HFFc6 (cell line): ENCODE results near the gene TSPAN9. TPM values are rescaled to one million over a fixed set of nuclear protein-coding genes. Genes with fewer than 3 reads are reported as not detected.
A peak's percentile ranks its signal among the peaks of the same experiment; 100 is the strongest.

Source experiments
- DNase-seq: peaks from one replicate; pipeline ENCODE4 v3.0.0-alpha.2; 2018
- H3K27ac Mint-ChIP-seq: 2 replicates; pipeline ENCODE4 v1.8.0; 2020; ENCODE audit warnings: mild to moderate bottlenecking, mixed read lengths
- H3K27me3 Mint-ChIP-seq: 2 replicates; pipeline ENCODE4 v1.8.0; 2021; ENCODE audit warnings: mild to moderate bottlenecking, moderate library complexity, mixed read lengths; ENCODE audit not compliant: insufficient read depth
- H3K36me3 Mint-ChIP-seq: 2 replicates; pipeline ENCODE4 v1.8.0; 2021; ENCODE audit warnings: low read depth, mixed read lengths
- H3K4me1 Mint-ChIP-seq: 2 replicates; pipeline ENCODE4 v1.8.0; 2020; ENCODE audit warnings: low read depth, mixed read lengths
- H3K4me3 Mint-ChIP-seq: 2 replicates; pipeline ENCODE4 v1.8.0; 2020; ENCODE audit warnings: mild to moderate bottlenecking, moderate library complexity, mixed read lengths
- H3K9me3 Mint-ChIP-seq: 2 replicates; pipeline ENCODE4 v1.8.0; 2020; ENCODE audit warnings: mild to moderate bottlenecking, mixed read lengths
- total RNA-seq, 6 experiments: library from RNA; stranded (reverse); fragmentation: NEBNext Ultra II Directional; extraction: Animal tissue kit (Norgen Biotek cat#: 25700); gene quantifications; 2 replicates in 1 of 6; 3 replicates in 5 of 6; pipeline ENCODE4 v1.2.3, GENCODE V29; 2021
- TF ChIP-seq, protein P1 (sequence below): fragments of 200-600 bp; sonication (generic); IDR thresholded peaks from 2 replicates; pipeline ENCODE4 v1.5.0; 2021; ENCODE audit warnings: antibody characterized with exemption, mild to moderate bottlenecking

TSPAN9 gene
- total RNA-seq, 6 experiments from 2014 or later = 18.1 to 35.8 (median 22.7) TPM

DNA sequence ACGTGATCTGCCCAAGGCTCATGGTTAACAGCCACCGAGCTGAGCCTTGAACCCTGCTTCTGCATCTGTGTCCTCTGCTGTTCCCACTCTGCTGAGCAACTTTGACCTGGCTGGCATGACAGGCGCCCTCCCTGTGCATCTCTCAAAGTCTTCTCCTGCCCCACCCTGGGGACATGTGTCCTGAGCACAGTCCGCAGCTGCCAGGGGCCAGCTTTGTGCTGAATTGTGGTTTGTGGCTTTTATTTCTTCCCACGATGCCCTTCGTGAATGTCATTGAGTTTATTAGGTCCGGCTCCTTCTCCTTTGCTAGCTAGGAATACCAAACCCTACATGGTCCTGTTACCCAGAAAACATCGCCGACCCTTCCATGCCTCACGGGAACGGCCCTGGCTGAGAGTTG is 161.0 kb downstream of the TSPAN9 start:
- H3K4me3 Mint-ChIP-seq = no peak overlapping the region
- no peaks in the 10 kb centered on the region for H3K9me3 Mint-ChIP-seq
- peaks cover 16% of the 10 kb centered on the region for H3K4me1 Mint-ChIP-seq
- no peak overlapping the region for H3K27ac Mint-ChIP-seq
- no peaks in the 10 kb centered on the region for H3K36me3 Mint-ChIP-seq
- TF ChIP-seq, protein P1, sequence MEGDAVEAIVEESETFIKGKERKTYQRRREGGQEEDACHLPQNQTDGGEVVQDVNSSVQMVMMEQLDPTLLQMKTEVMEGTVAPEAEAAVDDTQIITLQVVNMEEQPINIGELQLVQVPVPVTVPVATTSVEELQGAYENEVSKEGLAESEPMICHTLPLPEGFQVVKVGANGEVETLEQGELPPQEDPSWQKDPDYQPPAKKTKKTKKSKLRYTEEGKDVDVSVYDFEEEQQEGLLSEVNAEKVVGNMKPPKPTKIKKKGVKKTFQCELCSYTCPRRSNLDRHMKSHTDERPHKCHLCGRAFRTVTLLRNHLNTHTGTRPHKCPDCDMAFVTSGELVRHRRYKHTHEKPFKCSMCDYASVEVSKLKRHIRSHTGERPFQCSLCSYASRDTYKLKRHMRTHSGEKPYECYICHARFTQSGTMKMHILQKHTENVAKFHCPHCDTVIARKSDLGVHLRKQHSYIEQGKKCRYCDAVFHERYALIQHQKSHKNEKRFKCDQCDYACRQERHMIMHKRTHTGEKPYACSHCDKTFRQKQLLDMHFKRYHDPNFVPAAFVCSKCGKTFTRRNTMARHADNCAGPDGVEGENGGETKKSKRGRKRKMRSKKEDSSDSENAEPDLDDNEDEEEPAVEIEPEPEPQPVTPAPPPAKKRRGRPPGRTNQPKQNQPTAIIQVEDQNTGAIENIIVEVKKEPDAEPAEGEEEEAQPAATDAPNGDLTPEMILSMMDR = no peak
- DNase-seq = no peak
- peaks cover 7% of the 10 kb centered on the region for H3K27me3 Mint-ChIP-seq

DNA sequence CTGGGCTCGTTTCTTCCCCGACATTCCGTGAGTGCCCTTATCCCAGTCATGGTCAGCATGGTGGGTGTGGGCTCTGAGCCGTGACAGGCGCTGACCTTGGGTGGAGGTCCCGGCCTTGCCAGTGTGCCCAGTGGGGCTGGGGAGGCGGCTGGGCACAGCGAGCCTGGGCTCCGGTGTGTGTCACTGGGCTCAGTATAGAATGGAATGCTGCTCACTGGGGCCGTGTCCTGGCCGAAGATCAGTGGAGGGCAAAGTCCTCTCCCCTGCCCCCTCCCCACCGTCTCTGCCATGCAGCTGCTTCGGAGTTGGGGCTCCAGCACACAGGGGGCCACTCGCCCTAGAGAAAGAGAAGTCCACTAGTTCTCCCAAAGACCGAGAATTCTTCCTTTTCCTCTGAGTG is 164.4 kb downstream of the TSPAN9 start:
- Mint-ChIP-seq H3K4me1 (peaks cover 11% of the 10 kb centered on the region), H3K27me3 (peaks cover 10% of the 10 kb centered on the region), H3K9me3 (no peaks in the 10 kb centered on the region), H3K4me3 (no peak overlapping the region), H3K36me3 (peaks cover 7% of the 10 kb centered on the region; the same call in 1 of the 2 replicates), H3K27ac (no peak overlapping the region)
- TF ChIP-seq, protein P1 = no peak
- DNase-seq = no peak

DNA sequence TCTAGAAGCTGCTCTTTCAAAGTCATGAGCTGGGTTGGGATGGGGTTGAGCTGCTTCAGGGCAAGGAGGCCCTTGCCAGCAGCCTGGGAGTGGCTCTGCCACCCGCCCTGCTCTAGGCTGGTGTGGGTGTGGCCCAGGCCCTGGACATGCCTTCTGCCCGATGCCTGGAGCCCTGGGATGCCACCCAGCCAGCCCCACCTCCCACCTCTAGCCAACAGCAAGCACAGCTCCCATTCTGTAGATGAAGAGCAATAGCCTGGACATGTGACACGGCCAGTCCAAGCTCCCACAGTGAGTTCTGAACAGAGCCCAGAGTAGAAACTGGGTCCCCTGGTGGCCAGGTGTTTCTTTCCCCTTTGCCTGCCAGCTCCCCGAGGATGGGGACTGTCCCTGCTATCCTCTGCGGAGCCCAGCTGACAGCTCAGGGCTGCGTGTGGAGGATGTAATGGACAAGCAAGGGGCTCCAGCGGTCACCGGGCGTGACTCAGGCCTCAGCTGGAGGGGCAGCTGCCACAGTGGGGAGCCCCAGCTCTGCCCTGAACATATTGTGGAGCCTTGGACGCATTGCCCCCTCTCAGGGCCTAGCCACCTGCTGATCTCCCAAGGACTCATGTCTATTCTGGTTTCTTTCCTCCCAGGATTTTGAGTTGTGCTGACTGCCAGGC is 165.2 kb downstream of the TSPAN9 start:
- H3K9me3 Mint-ChIP-seq = no peaks in the 10 kb centered on the region
- H3K36me3 Mint-ChIP-seq = peaks cover 7% of the 10 kb centered on the region; the same call in 1 of the 2 replicates
- no peak overlapping the region for H3K4me3 Mint-ChIP-seq
- H3K27ac Mint-ChIP-seq = no peak overlapping the region
- 0 out of 2 replicates have a peak, but pooled peaks cover 4% of the 10 kb centered on the region for H3K4me1 Mint-ChIP-seq
- TF ChIP-seq, protein P1 = peak; percentile 26
- DNase-seq = no peak
- H3K27me3 Mint-ChIP-seq = peaks cover 10% of the 10 kb centered on the region

DNA sequence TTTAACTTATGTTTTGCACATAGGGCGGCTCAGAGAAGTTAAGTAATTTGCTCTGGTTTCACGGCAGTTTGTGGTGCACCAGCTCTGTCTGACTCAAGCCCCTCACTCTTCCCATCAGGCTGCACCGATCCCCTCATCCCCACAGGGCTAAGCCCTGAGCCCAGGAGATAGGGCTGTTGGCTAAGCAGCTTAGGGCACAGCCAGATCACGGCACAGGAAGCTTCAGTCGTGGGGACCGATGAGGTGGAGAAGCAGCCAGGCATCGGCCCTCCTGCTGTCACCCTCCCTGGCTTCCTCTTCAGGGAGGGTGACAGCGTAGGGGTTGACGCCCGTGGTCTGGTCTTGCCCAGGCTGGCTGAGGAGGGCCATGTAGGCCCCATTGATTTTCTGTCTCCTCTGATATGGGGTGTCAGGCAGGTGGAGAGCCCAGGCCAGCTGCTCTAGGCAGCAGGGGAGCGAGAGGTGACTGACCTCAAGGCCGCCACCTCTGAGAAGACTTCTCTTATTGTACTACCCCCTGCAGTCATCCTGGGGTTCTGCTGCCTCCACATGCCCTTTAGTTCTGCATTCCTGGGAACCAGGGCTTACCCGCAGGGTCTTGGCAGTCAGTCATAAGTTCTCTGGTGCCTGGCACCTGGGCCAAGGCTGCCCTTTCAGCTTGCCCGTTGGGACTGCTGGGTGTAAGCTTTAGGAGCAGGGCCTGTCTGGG is 166.4 kb downstream of the TSPAN9 start:
- TF ChIP-seq, protein P1 = no peak
- H3K27ac Mint-ChIP-seq = no peak overlapping the region
- H3K36me3 Mint-ChIP-seq = peaks cover 7% of the 10 kb centered on the region; the same call in 1 of the 2 replicates
- H3K27me3 Mint-ChIP-seq = peaks cover 2% of the 10 kb centered on the region; the same call in 1 of the 2 replicates
- no peak for DNase-seq
- no peaks in the 10 kb centered on the region for H3K4me1 Mint-ChIP-seq
- H3K9me3 Mint-ChIP-seq = no peaks in the 10 kb centered on the region
- H3K4me3 Mint-ChIP-seq = no peak overlapping the region

DNA sequence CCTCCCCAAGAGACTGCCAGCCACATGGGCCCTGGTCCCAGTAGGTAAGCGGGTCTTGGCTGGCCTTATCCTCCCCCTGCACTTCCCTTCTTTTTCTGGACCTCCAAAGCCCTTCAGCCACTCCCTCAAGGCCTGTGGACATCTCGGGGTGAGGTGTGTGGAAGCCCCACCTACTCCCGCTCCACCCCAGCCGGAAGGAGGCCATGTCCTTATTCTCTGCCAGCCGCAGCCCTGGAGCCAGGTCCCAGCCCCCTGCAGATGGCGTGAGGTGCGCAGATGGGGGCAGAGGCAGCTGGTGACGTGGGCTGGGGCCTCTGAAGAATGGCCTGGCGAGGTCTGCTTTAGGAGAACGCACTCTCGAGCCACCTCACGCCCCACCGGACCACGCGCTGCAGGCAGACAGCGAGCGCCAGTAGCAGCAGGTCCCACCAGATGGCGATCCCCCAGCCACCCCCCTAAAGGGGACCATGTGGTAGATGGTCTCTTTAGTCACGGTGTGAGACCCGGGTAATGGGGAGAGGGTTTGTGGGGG is 167.1 kb downstream of the TSPAN9 start:
- Mint-ChIP-seq H3K9me3 (no peaks in the 10 kb centered on the region), H3K4me1 (peaks cover 5% of the 10 kb centered on the region), H3K27ac (no peak overlapping the region), H3K4me3 (no peak overlapping the region), H3K27me3 (peaks cover 4% of the 10 kb centered on the region; the same call in 1 of the 2 replicates), H3K36me3 (peaks cover 7% of the 10 kb centered on the region; the same call in 1 of the 2 replicates)
- no peak for DNase-seq
- TF ChIP-seq, protein P1 = no peak
